ENCODE results near the gene ATP10A.

ATP10A gene

DNA sequence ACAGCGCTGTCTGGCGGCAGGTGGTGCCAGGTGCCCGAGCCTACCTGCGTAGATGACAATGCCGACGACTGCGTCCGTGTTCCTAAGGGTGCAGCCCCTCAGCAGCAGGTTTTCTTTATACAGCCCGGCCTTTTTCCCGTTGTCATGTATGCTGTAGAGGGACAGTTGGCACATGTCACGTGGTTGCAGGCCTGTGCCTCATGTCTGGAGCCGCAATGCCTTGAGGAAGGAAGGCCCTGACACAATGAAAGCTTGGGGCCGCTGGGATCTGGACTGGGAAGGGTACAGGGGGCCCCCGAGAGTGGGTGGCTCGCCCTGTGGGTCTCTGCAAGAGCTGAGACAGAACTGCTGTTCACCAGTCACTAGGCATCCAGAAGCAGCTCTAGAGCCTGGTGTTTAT lies 136.0 kb downstream of the ATP10A start:
- Histone ChIP-seq H2BK5ac (ENCODE audit: low read length) (no peak overlapping the region), H2BK15ac (ENCODE audit: low read length) (peak overlapping the region; percentile 81), H3K14ac (ENCODE audit: low read length) (no peak overlapping the region), H4K91ac (ENCODE audit: low read depth, low read length, poor library complexity) (no peak overlapping the region), H3K23ac (ENCODE audit: low read depth, low read length, poor library complexity) (no peak overlapping the region), H3K79me1 (ENCODE audit: low read depth, low read length) (no peaks in the 10 kb centered on the region), H3K9me3 (replicated peaks in 1 of 2; ENCODE audit: control insufficient read depth in 2 of 2, insufficient read depth in 1 of 2, low read depth in 1 of 2, low read length in 2 of 2) (no peaks in the 10 kb centered on the region), H3K36me3 (replicated peaks in 1 of 2; ENCODE audit: control insufficient read depth in 2 of 2, insufficient read depth in 2 of 2, low read length in 2 of 2) (no peaks in the 10 kb centered on the region), H2BK120ac (ENCODE audit: low read depth, low read length) (no peak overlapping the region), H3K4me2 (ENCODE audit: insufficient read depth, low read length, poor library complexity, severe bottlenecking) (no peak overlapping the region), H3K4ac (ENCODE audit: low read length) (peak overlapping the region; percentile 54), H3K27ac (replicated peaks; ENCODE audit: low read length) (no peak overlapping the region), H2BK12ac (ENCODE audit: low read length) (peak overlapping the region; percentile 49), H3K18ac (ENCODE audit: low read length) (peak overlapping the region; percentile 53), H3K9ac (ENCODE audit: low read depth, low read length, poor library complexity) (no peak overlapping the region), H2AK5ac (ENCODE audit: low read depth, low read length) (no peak overlapping the region), H2AFZ (ENCODE audit: low read length) (no peak overlapping the region), H3K4me1 (ENCODE audit: control insufficient read depth in 2 of 2, insufficient read depth in 1 of 2, low read depth in 1 of 2, low read length in 2 of 2) (no peaks in the 10 kb centered on the region), H3K4me3 (ENCODE audit: low read length in 2 of 2) (no peak overlapping the region), H4K8ac (ENCODE audit: low read depth, low read length) (no peak overlapping the region), H3K27me3 (ENCODE audit: control insufficient read depth in 3 of 3, insufficient read depth in 3 of 3, low read depth in 1 of 3, low read length in 3 of 3) (no peaks in the 10 kb centered on the region)
- WGBS, 2 donors (ENCODE audit: extremely low coverage in 2 of 2, insufficient read length in 2 of 2, insufficient replicate concordance in 1 of 2): no CpG with 5 or more reads among the region's 15 CpGs
- no peak for DNase-seq (ENCODE audit: low spot score)

GRCh38 chr15:25725758-25726157 lies 137.4 kb downstream of the ATP10A start:
- no peak overlapping the region for H2BK12ac ChIP-seq (ENCODE audit: low read length)
- H3K14ac ChIP-seq (ENCODE audit: low read length): no peak overlapping the region
- H3K9ac ChIP-seq (ENCODE audit: low read depth, low read length, poor library complexity): no peak overlapping the region
- no peak overlapping the region for H2BK120ac ChIP-seq (ENCODE audit: low read depth, low read length)
- no peak overlapping the region for H2BK5ac ChIP-seq (ENCODE audit: low read length)
- H4K8ac ChIP-seq (ENCODE audit: low read depth, low read length): no peak overlapping the region
- no peak overlapping the region for H2BK15ac ChIP-seq (ENCODE audit: low read length)
- no peak overlapping the region for H4K91ac ChIP-seq (ENCODE audit: low read depth, low read length, poor library complexity)
- no peak overlapping the region for H3K23ac ChIP-seq (ENCODE audit: low read depth, low read length, poor library complexity)
- H3K4me2 ChIP-seq (ENCODE audit: insufficient read depth, low read length, poor library complexity, severe bottlenecking): no peak overlapping the region
- no peak overlapping the region for H3K4ac ChIP-seq (ENCODE audit: low read length)
- H3K9me3 ChIP-seq (replicated peaks in 1 of 2; ENCODE audit: control insufficient read depth in 2 of 2, insufficient read depth in 1 of 2, low read depth in 1 of 2, low read length in 2 of 2): no peaks in the 10 kb centered on the region
- no peaks in the 10 kb centered on the region for H3K27me3 ChIP-seq (ENCODE audit: control insufficient read depth in 3 of 3, insufficient read depth in 3 of 3, low read depth in 1 of 3, low read length in 3 of 3)
- no peak overlapping the region for H3K27ac ChIP-seq (replicated peaks; ENCODE audit: low read length)
- no peak overlapping the region for H3K4me3 ChIP-seq (ENCODE audit: low read length in 2 of 2)
- no peak for DNase-seq (ENCODE audit: low spot score)
- no peaks in the 10 kb centered on the region for H3K36me3 ChIP-seq (replicated peaks in 1 of 2; ENCODE audit: control insufficient read depth in 2 of 2, insufficient read depth in 2 of 2, low read length in 2 of 2)
- peak overlapping the region; percentile 20 for H3K18ac ChIP-seq (ENCODE audit: low read length)
- no peak overlapping the region for H2AK5ac ChIP-seq (ENCODE audit: low read depth, low read length)
- no peaks in the 10 kb centered on the region for H3K79me1 ChIP-seq (ENCODE audit: low read depth, low read length)
- H3K4me1 ChIP-seq (ENCODE audit: control insufficient read depth in 2 of 2, insufficient read depth in 1 of 2, low read depth in 1 of 2, low read length in 2 of 2): peaks cover 0 to 2% of the 10 kb centered on the region in 2 donors
- no peak overlapping the region for H2AFZ ChIP-seq (ENCODE audit: low read length)
- WGBS, 2 donors (ENCODE audit: extremely low coverage in 2 of 2, insufficient read length in 2 of 2, insufficient replicate concordance in 1 of 2): no CpG with 5 or more reads among the region's 14 CpGs

- no peaks in the 10 kb centered on the region for H3K9me3 ChIP-seq (replicated peaks in 1 of 2; ENCODE audit: control insufficient read depth in 2 of 2, insufficient read depth in 1 of 2, low read depth in 1 of 2, low read length in 2 of 2)
- H4K91ac ChIP-seq (ENCODE audit: low read depth, low read length, poor library complexity): no peak overlapping the region
- no peak overlapping the region for H4K8ac ChIP-seq (ENCODE audit: low read depth, low read length)
- H2AFZ ChIP-seq (ENCODE audit: low read length): no peak overlapping the region
- no peak overlapping the region for H2BK15ac ChIP-seq (ENCODE audit: low read length)
- no peak overlapping the region for H3K4me3 ChIP-seq (ENCODE audit: low read length in 2 of 2)
- no peak overlapping the region for H3K4ac ChIP-seq (ENCODE audit: low read length)
- WGBS, 2 donors (ENCODE audit: extremely low coverage in 2 of 2, insufficient read length in 2 of 2, insufficient replicate concordance in 1 of 2): no CpG with 5 or more reads among the region's 7 CpGs
- H3K9ac ChIP-seq (ENCODE audit: low read depth, low read length, poor library complexity): no peak overlapping the region
- no peaks in the 10 kb centered on the region for H3K79me1 ChIP-seq (ENCODE audit: low read depth, low read length)
- no peaks in the 10 kb centered on the region for H3K36me3 ChIP-seq (replicated peaks in 1 of 2; ENCODE audit: control insufficient read depth in 2 of 2, insufficient read depth in 2 of 2, low read length in 2 of 2)
- no peak overlapping the region for H3K23ac ChIP-seq (ENCODE audit: low read depth, low read length, poor library complexity)
- DNase-seq (ENCODE audit: low spot score): no peak
- no peak overlapping the region for H3K27ac ChIP-seq (replicated peaks; ENCODE audit: low read length)
- H3K4me2 ChIP-seq (ENCODE audit: insufficient read depth, low read length, poor library complexity, severe bottlenecking): no peak overlapping the region
- no peak overlapping the region for H2AK5ac ChIP-seq (ENCODE audit: low read depth, low read length)
- H2BK12ac ChIP-seq (ENCODE audit: low read length): no peak overlapping the region
- H2BK120ac ChIP-seq (ENCODE audit: low read depth, low read length): no peak overlapping the region
- no peak overlapping the region for H3K14ac ChIP-seq (ENCODE audit: low read length)
- H3K18ac ChIP-seq (ENCODE audit: low read length): no peak overlapping the region
- no peaks in the 10 kb centered on the region for H3K27me3 ChIP-seq (ENCODE audit: control insufficient read depth in 3 of 3, insufficient read depth in 3 of 3, low read depth in 1 of 3, low read length in 3 of 3)
- H3K4me1 ChIP-seq (ENCODE audit: control insufficient read depth in 2 of 2, insufficient read depth in 1 of 2, low read depth in 1 of 2, low read length in 2 of 2): peaks cover 0 to 2% of the 10 kb centered on the region in 2 donors
- no peak overlapping the region for H2BK5ac ChIP-seq (ENCODE audit: low read length)
Measured at GRCh38 chr15:25724899-25725298, 138.2 kb downstream of the ATP10A start.

DNA sequence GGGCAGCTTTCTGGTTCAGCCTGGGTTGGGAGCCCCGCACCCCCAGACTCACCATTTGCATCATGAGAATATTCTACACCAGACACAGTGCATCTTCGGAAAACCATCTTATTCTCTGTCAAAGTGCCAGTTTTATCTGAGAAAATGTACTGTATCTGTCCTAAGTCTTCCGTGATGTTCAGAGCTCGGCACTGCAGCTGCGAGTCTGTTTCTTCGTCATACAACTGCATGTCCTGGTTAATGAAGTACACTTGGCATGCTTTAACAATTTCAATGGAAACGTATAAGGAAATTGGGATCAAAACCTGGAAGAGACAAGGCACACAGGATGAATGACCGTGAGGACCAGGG lies 141.5 kb downstream of the ATP10A start:
- H3K4me3 ChIP-seq (ENCODE audit: low read length in 2 of 2): no peak overlapping the region
- DNase-seq (ENCODE audit: low spot score): no peak
- no peak overlapping the region for H2AK5ac ChIP-seq (ENCODE audit: low read depth, low read length)
- no CpG with 5 or more reads among the region's 8 CpGs for WGBS, 2 donors (ENCODE audit: extremely low coverage in 2 of 2, insufficient read length in 2 of 2, insufficient replicate concordance in 1 of 2)
- H4K8ac ChIP-seq (ENCODE audit: low read depth, low read length): no peak overlapping the region
- no peaks in the 10 kb centered on the region for H3K27me3 ChIP-seq (ENCODE audit: control insufficient read depth in 3 of 3, insufficient read depth in 3 of 3, low read depth in 1 of 3, low read length in 3 of 3)
- no peak overlapping the region for H3K14ac ChIP-seq (ENCODE audit: low read length)
- H2BK12ac ChIP-seq (ENCODE audit: low read length): no peak overlapping the region
- H3K4me2 ChIP-seq (ENCODE audit: insufficient read depth, low read length, poor library complexity, severe bottlenecking): no peak overlapping the region
- no peak overlapping the region for H3K18ac ChIP-seq (ENCODE audit: low read length)
- H3K27ac ChIP-seq (replicated peaks; ENCODE audit: low read length): no peak overlapping the region
- H4K91ac ChIP-seq (ENCODE audit: low read depth, low read length, poor library complexity): no peak overlapping the region
- H3K23ac ChIP-seq (ENCODE audit: low read depth, low read length, poor library complexity): no peak overlapping the region
- no peak overlapping the region for H2BK5ac ChIP-seq (ENCODE audit: low read length)
- no peak overlapping the region for H3K4ac ChIP-seq (ENCODE audit: low read length)
- H2BK120ac ChIP-seq (ENCODE audit: low read depth, low read length): no peak overlapping the region
- no peak overlapping the region for H2BK15ac ChIP-seq (ENCODE audit: low read length)
- no peak overlapping the region for H3K9ac ChIP-seq (ENCODE audit: low read depth, low read length, poor library complexity)
- H3K36me3 ChIP-seq (replicated peaks in 1 of 2; ENCODE audit: control insufficient read depth in 2 of 2, insufficient read depth in 2 of 2, low read length in 2 of 2): no peaks in the 10 kb centered on the region
- H3K79me1 ChIP-seq (ENCODE audit: low read depth, low read length): no peaks in the 10 kb centered on the region
- H3K4me1 ChIP-seq (ENCODE audit: control insufficient read depth in 2 of 2, insufficient read depth in 1 of 2, low read depth in 1 of 2, low read length in 2 of 2): peaks cover 0 to 9% of the 10 kb centered on the region in 2 donors
- H2AFZ ChIP-seq (ENCODE audit: low read length): no peak overlapping the region
- H3K9me3 ChIP-seq (replicated peaks in 1 of 2; ENCODE audit: control insufficient read depth in 2 of 2, insufficient read depth in 1 of 2, low read depth in 1 of 2, low read length in 2 of 2): no peaks in the 10 kb centered on the region
